ENCODE data around the gene GLMP.

DNA sequence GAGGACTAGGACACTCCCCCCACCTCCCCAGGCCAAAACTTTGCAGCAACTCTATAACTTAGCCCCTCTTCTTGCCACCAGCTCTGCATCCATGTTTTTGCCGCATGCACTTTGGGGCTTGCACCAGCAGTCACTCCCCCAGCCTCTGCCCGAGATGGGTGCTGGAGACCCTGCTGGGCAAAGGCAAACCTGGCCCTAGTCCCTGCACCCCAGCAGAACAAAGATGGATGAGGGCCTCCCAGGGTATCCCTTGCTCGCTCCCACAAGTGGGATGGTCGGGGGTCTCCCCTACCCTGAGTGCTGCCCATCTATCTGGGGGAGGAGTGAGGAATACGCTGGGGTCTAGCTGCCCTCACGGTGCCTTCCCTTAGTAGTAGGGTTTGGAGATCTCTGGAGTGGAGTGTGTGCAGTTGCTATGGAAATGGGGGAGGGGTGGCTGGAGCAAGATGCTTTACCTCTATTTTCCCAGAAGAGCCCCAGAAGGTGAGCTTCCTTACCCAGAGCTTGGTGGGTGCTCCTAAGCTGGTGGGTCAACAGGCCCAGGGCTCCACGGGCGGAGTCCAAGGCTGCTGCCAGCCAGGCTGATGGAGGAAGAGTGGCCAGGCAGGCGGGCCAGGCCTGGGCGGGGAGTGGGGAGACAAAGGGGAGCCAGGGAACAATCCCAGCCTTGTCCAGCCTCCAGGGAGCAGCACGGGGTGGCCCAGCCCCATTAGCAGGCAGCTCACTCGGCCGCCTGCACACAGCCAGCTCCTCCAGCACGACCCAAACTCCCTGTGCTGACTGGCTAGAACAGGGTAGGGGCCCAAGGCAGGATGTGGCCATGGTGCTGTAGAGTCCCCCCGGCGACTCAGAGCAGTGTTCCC lies 47.8 kb downstream of the GLMP start, which contains the start of gene PAQR6:
- TF ChIP-seq, protein P1, sequence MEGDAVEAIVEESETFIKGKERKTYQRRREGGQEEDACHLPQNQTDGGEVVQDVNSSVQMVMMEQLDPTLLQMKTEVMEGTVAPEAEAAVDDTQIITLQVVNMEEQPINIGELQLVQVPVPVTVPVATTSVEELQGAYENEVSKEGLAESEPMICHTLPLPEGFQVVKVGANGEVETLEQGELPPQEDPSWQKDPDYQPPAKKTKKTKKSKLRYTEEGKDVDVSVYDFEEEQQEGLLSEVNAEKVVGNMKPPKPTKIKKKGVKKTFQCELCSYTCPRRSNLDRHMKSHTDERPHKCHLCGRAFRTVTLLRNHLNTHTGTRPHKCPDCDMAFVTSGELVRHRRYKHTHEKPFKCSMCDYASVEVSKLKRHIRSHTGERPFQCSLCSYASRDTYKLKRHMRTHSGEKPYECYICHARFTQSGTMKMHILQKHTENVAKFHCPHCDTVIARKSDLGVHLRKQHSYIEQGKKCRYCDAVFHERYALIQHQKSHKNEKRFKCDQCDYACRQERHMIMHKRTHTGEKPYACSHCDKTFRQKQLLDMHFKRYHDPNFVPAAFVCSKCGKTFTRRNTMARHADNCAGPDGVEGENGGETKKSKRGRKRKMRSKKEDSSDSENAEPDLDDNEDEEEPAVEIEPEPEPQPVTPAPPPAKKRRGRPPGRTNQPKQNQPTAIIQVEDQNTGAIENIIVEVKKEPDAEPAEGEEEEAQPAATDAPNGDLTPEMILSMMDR (IDR thresholded peaks at IDR 0.05; ENCODE audit: insufficient read depth, low read depth, low read length), result no peak
- TF ChIP-seq EZH2 (IDR thresholded peaks at IDR 0.05; ENCODE audit: insufficient read depth, low read length), result no peak

All from astrocyte (in vitro differentiated cells and primary cell).